HG02610 (cell line): Measurements from ENCODE around the gene BDKRB2.

Experiments
- ATAC-seq: cut with Tn5 transposase; IDR thresholded peaks from one replicate; pipeline ENCODE4 v1.9.1; 2021; ENCODE audit warnings: mild to moderate bottlenecking, moderate library complexity; ENCODE audit not compliant: unreplicated experiment

Gene BDKRB2

DNA sequence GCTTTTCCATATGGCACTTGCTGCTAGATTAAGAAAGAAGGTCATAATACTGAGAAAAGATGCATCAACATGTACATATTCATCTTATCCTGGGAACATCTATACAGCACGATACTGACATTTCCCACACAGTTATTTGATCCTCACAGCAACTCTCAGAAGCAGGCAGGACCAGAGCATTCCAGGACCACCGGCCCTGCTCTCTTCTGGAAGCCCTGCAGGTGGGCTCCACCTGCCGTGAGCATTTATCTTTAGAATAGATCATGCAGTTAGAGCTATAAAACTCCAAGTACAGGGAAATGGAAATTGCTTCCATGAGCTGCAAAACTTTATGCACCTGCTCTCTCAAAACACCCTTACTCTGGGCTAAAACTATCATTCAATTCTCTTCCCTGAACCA, 45.8 kb downstream of the BDKRB2 start:
- no peak for ATAC-seq

DNA sequence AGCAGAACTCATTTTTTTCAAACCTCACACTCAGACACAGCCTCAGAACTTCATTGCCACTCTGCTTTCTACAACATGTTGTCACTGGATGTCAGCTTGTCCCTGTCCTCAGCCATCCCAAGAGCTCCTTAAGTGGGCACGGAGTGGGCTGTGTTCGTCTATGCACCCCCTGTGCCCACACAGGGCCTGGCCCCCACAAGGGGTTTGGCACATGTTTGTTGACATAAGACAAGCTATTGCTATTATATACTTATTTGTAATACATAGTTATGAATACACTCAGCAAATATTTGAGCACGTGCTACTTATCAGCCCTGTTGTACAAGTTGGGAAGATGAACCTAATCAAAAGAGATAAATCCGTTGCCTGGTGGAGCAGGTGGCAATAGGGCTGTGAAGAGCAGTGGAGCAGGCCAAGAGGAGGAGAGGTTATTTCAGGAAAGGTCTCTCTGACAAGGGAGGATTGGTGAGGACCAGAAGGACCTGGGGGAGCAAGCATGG, 47.1 kb downstream of the BDKRB2 start:
- ATAC-seq = no peak

DNA sequence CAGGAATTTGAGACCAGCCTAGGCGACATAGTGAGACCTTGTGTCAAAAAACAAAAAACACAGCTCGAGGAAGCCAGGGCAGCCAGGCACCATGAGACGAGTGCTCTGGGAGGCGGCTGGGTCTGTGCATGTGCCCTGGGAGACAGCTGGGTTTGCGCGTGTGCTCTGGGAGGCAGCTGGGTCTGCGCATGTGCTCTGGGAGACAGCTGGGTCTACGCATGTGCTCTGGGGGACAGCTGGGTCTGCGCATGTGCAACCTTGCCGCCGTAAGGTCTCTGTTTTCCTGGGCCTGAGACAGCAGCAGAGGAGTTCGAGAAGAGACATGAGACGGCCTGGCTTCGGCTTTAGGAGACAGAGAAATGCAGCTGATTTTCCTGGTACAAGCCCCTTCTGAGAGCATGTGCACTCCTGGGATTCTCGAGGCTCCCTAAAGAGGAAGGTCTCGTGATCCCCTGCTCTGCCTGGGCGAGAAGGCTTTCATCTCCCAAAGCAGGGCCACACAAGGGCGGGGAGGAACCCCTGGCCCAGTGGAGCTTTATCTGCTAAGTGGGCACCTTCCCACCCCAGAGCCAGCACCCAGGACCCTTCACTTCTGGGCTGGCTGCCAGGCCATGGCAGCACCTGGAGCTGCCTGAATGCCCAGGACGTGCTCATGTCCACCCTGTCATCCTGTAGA, 47.8 kb downstream of the BDKRB2 start:
- ATAC-seq = no peak

DNA sequence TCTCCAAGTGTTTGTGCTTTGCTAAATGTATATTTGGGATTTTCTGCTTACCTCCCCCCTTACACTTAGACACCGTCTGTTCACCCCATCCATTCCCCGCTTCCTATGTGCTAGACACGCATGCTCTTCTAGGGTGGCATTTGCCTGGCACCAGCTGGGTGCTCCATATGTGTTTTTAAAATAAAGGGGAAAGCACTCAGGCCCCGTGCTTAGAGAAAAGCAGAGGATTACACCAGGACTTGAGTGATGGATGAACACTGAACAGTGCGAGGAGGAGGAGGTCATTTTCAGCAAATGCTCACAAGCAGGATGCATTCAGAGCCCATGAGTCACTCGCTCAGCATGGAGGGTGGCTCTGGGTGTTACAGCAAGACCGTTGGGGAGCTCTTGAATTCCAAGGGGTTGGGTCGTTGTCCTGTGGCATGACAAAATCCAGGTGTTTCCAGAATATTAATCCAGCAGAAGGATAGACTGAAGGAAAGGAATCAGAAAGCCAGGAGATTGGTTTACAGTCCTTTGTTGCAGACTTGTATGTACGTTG, 48.4 kb downstream of the BDKRB2 start:
- no peak for ATAC-seq

DNA sequence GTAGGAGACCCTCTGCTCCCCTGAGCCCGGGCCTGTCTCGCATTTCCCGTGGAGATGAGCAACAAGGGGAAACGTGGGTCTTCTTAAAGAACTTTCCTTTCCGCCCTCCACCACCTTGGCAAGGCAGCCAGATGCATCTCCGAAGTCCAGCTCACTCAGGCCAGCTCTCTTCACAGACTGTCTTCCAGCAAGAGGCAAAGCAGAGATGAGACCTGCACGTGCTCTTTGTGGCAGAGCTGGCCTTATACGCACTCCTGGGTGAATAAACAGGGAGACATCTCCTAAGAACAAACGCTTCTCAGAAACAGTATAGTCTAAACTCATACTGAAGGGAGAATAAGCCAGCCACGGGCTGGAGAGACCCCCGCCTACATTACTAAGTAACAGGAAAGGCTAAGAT, 50.0 kb downstream of the BDKRB2 start:
- no peak for ATAC-seq

- ATAC-seq = no peak
Measured at GRCh38 chr14:96255501-96256366, 51.1 kb downstream of the BDKRB2 start, which contains the start of gene BDKRB1. BDKRB1 (plus strand) TSS chr14:96256210; CDS start chr14:96263683, 7,473 bp downstream.

GRCh38 chr14:96256407-96256806, 51.8 kb downstream of the BDKRB2 start:
- no peak for ATAC-seq

DNA sequence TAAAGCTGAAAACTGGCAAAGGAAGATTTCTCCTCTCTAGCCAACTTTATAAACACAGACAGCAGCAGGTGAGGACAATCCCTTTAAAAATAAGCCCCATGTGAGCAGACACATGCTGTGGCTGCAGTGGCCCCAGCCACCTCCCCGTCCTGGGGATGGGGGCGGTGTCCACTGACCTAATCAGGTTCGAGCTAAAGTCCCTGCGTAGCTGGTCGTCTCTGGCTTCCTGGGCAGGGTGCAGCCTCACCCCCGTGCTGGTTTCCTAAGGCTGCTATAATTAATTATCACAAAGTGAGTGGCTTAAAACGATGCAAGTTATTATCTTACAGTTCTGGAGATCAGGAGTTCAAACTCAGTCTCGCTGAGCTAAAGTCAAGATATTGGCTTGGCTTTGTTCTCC, 52.4 kb downstream of the BDKRB2 start:
- ATAC-seq = no peak

DNA sequence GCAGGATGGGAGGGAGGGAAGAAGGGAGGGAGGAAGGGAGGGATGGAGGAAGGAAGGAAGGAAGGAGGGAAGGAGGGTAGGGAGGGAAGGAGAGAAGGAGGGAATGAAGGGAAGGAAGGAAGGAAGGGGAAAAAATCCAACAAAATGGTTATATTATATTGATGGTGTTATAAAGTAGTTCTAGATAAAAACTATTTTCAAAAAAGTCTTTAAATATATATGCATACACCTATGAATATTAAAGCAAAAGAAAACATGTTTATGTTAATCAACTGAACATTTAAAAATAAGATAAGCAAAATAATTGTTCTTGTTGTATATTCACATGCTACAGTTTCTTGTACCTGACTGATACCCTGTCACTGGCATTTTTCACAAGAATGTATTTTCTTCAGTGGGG, 53.3 kb downstream of the BDKRB2 start:
- ATAC-seq = no peak

- ATAC-seq = no peak
Measured at GRCh38 chr14:96260341-96260821, 55.7 kb downstream of the BDKRB2 start.

DNA sequence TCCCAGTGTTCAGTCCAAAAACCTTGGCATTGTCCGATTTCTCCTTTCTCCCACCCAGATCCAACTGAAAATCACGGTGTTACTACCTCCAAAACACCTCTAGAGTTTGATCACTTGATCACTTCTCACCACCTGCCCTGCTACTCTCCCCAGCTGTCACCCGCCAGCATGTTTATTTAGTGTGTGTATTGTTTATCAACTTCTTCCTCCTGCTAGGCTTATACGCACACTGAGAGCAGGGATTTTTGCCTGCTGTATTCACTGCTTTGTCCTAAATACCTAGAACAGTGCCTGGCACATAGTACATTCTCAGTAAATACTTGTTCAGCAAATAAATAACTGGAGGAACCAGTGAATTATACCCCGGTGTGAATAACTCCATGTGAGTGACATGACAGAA, 56.4 kb downstream of the BDKRB2 start:
- ATAC-seq = no peak

- no peak for ATAC-seq
Measured at GRCh38 chr14:96261772-96262655, 57.4 kb downstream of the BDKRB2 start.

DNA sequence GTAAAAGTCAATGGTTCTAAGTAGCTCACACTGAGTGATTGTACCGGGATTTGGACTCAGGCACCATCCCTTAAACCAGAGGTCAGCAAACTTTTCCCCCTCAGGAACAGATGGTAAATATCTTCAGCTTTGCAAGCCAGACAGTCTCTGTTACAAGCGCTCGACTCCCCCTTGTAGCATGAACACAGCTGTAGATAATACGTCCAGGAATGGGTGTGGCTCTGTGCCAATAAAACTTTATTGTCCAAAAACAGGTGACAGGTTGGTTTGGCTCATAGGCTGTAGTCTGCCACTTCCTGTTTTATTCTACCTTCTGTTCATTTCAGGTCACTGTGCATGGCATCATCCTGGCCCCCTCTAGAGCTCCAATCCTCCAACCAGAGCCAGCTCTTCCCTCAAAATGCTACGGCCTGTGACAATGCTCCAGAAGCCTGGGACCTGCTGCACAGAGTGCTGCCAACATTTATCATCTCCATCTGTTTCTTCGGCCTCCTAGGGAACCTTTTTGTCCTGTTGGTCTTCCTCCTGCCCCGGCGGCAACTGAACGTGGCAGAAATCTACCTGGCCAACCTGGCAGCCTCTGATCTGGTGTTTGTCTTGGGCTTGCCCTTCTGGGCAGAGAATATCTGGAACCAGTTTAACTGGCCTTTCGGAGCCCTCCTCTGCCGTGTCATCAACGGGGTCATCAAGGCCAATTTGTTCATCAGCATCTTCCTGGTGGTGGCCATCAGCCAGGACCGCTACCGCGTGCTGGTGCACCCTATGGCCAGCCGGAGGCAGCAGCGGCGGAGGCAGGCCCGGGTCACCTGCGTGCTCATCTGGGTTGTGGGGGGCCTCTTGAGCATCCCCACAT, 58.9 kb downstream of the BDKRB2 start:
- no peak for ATAC-seq

GRCh38 chr14:96264200-96264553, 59.5 kb downstream of the BDKRB2 start:
- ATAC-seq = no peak

GRCh38 chr14:96264853-96265252, 60.2 kb downstream of the BDKRB2 start:
- no peak for ATAC-seq

- ATAC-seq = no peak
Measured at GRCh38 chr14:96265383-96266095, 60.9 kb downstream of the BDKRB2 start.

- ATAC-seq = no peak
Measured at GRCh38 chr14:96267336-96267735, 62.7 kb downstream of the BDKRB2 start.

DNA sequence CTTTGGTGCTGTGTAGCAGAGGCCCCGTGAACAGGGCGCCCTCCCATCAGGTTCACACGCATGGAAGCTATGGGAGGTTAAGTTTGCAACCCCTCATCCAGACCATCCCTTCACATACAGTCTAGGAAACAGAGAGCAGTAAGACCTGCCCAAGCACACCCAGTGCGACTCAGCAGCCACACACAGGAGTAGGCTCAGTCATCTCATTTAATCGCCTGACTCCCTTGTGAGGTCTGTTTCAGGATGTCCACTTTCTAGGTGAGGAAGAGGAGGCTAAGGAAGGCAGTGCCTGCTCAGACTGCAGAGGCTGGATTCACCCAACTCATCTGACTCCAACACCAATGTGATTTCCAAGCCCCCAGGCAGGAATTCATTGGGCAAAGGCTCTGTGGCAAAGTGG, 63.3 kb downstream of the BDKRB2 start:
- ATAC-seq = no peak
